Liver (tissue), 9 donors: ENCODE measurements around the gene MMP2. TPM values are rescaled to one million over a fixed set of nuclear protein-coding genes. Genes with fewer than 3 reads are reported as not detected.

Source experiments
- DNase-seq: peaks from one replicate; pipeline ENCODE4 v3.0.0-alpha.2; 2017; ENCODE audit warnings: low spot score
- H3K27ac ChIP-seq, 2 donors: one replicate each; pipeline ENCODE4 v1.7.0; 2013; ENCODE audit warnings: inconsistent platforms in 2 of 2, low read length in 2 of 2, control low read depth in 1 of 2, low read depth in 1 of 2, mild to moderate bottlenecking in 1 of 2
- H3K27me3 ChIP-seq, 4 donors: one replicate each; pipeline versions ENCODE4 v1.6.1 to v1.7.0; 2013; ENCODE audit warnings: low read length in 3 of 4, inconsistent platforms in 1 of 4, mild to moderate bottlenecking in 1 of 4, moderate library complexity in 1 of 4; ENCODE audit not compliant: control insufficient read depth in 4 of 4, insufficient read depth in 4 of 4
- H3K36me3 ChIP-seq, 4 donors: one replicate each; pipeline versions ENCODE4 v1.6.1 to v1.7.0; 2013; ENCODE audit warnings: low read length in 3 of 4, mild to moderate bottlenecking in 3 of 4, low read depth in 1 of 4, moderate library complexity in 1 of 4; ENCODE audit not compliant: control insufficient read depth in 4 of 4, insufficient read depth in 3 of 4
- H3K4me1 ChIP-seq, 4 donors: one replicate each; pipeline versions ENCODE4 v1.6.1 to v1.7.0; 2013; ENCODE audit warnings: low read length in 3 of 4, mild to moderate bottlenecking in 3 of 4, moderate library complexity in 1 of 4; ENCODE audit not compliant: control insufficient read depth in 4 of 4, insufficient read depth in 4 of 4
- H3K4me3 ChIP-seq, 3 donors: one replicate each; pipeline versions ENCODE4 v1.6.1 to v1.7.0; 2013; ENCODE audit warnings: low read length in 3 of 3, control low read depth in 1 of 3, low read depth in 1 of 3, mild to moderate bottlenecking in 1 of 3
- H3K9ac ChIP-seq, 2 donors: one replicate each; pipeline ENCODE4 v1.7.0; 2013; ENCODE audit warnings: low read length in 2 of 2, mild to moderate bottlenecking in 2 of 2, moderate library complexity in 2 of 2, control low read depth in 1 of 2, low read depth in 1 of 2
- H3K9me3 ChIP-seq, 4 donors: one replicate each; pipeline versions ENCODE4 v1.6.1 to v1.7.0; 2013; ENCODE audit warnings: low read length in 3 of 4; ENCODE audit not compliant: control insufficient read depth in 4 of 4
- ATF3 ChIP-seq: IDR thresholded peaks from 2 replicates; pipeline ENCODE4 v1.6.1; 2016; ENCODE audit warnings: antibody characterized with exemption
- CTCF ChIP-seq: fragments of 150-350 bp; IDR thresholded peaks from 2 replicates; pipeline ENCODE4 v1.5.1; 2017; ENCODE audit warnings: improper control_type of control experiment, low read depth, low read length; ENCODE audit not compliant: missing input control
- EGR1 ChIP-seq, 2 donors: IDR thresholded peaks; 2 replicates each; pipeline ENCODE4 v1.6.1; 2016 to 2018; ENCODE audit warnings: antibody characterized with exemption in 2 of 2, low read depth in 2 of 2
- FOXA1 ChIP-seq: IDR thresholded peaks from 2 replicates; pipeline ENCODE4 v1.6.1; 2016; ENCODE audit warnings: antibody characterized with exemption
- FOXA2 ChIP-seq: IDR thresholded peaks from 2 replicates; pipeline ENCODE4 v1.6.1; 2016; ENCODE audit warnings: antibody characterized with exemption
- GABPA ChIP-seq, 2 donors: IDR thresholded peaks in 1 of 2; conservative IDR thresholded peaks in 1 of 2; 2 replicates each; pipeline ENCODE4 v1.6.1; 2016; ENCODE audit warnings: antibody characterized with exemption in 2 of 2, mild to moderate bottlenecking in 1 of 2, moderate library complexity in 1 of 2
- HNF4A ChIP-seq, 2 donors: conservative IDR thresholded peaks; 2 replicates each; pipeline ENCODE4 v1.6.1; 2016; ENCODE audit warnings: antibody characterized with exemption in 2 of 2, mild to moderate bottlenecking in 2 of 2
- HNF4G ChIP-seq: IDR thresholded peaks from 2 replicates; pipeline ENCODE4 v1.6.1; 2016; ENCODE audit warnings: antibody characterized with exemption
- JUND ChIP-seq, 2 donors: IDR thresholded peaks; 2 replicates each; pipeline ENCODE4 v1.6.1; 2016; ENCODE audit warnings: antibody characterized with exemption in 2 of 2
- MAX ChIP-seq: IDR thresholded peaks from 2 replicates; pipeline ENCODE4 v1.6.1; 2016; ENCODE audit warnings: antibody characterized with exemption
- NR2F2 ChIP-seq: IDR thresholded peaks from 2 replicates; pipeline ENCODE4 v1.6.1; 2016; ENCODE audit warnings: antibody characterized with exemption
- RAD21 ChIP-seq, 2 donors: IDR thresholded peaks; 2 replicates each; pipeline ENCODE4 v1.6.1; 2016; ENCODE audit warnings: antibody characterized with exemption in 2 of 2, mild to moderate bottlenecking in 2 of 2
- REST ChIP-seq: IDR thresholded peaks from 2 replicates; pipeline ENCODE4 v1.6.1; 2016; ENCODE audit warnings: antibody characterized with exemption, mild to moderate bottlenecking
- RXRA ChIP-seq, 2 donors: IDR thresholded peaks; 2 replicates each; pipeline ENCODE4 v1.6.1; 2017 to 2018; ENCODE audit warnings: antibody characterized with exemption in 2 of 2, mild to moderate bottlenecking in 1 of 2
- SP1 ChIP-seq: IDR thresholded peaks from 2 replicates; pipeline ENCODE4 v1.6.1; 2018; ENCODE audit warnings: antibody characterized with exemption, mild to moderate bottlenecking
- TAF1 ChIP-seq: conservative IDR thresholded peaks from 2 replicates; pipeline ENCODE4 v1.6.1; 2016; ENCODE audit warnings: antibody characterized with exemption, mild to moderate bottlenecking
- YY1 ChIP-seq: IDR thresholded peaks from 2 replicates; pipeline ENCODE4 v1.6.1; 2016; ENCODE audit warnings: antibody characterized with exemption, mild to moderate bottlenecking
- ZBTB33 ChIP-seq: IDR thresholded peaks from 2 replicates; pipeline ENCODE4 v1.6.1; 2016; ENCODE audit warnings: antibody characterized with exemption
- WGBS: extraction: QIAGEN DNeasy Blood & Tissue Kit; methylation state at CpG from one replicate; pipeline ENCODE4 v1.1.7; 2013; 5-methylcytosine and 5-hydroxymethylcytosine counted together
- polyA plus RNA-seq, 2 donors: library from polyadenylated mRNA; stranded (reverse) in 1 of 2; unstranded in 1 of 2; fragments of 200-250 nt in 1 of 2; fragments of >200 nt in 1 of 2; fragmentation: Nextera tagmentation in 1 of 2; extraction: Ambion mirVana in 1 of 2; gene quantifications; one replicate each; pipeline versions ENCODE4 v1.2.1 to v1.2.3, GENCODE V29; 2013 to 2015
- total RNA-seq, 2 donors: library from RNA; depleted of rRNA; stranded (reverse); fragments of >200 nt; gene quantifications; one replicate each; pipeline ENCODE4 v1.2.3, GENCODE V29; 2014
- donor health status: healthy.
- donor health status: healthy.
- donor health status: healthy.
- donor health status: healthy.
- donor health status: healthy.

Gene MMP2
- total and polyA plus RNA-seq, 4 donors: 2.8 to 6.3 (median 5.3) TPM

GRCh38 chr16:55502801-55503366 lies 23.9 kb downstream of the MMP2 start (continued):
- peak; percentile 17 for TF ChIP-seq CTCF
- TF ChIP-seq HNF4A (conservative IDR thresholded peaks at IDR 0.05): peak; percentile 68 to 75
- TF ChIP-seq JUND (IDR thresholded peaks at IDR 0.05): peak; percentile 9 to 53

- no peak overlapping the region for H3K4me3 ChIP-seq
- H3K9me3 ChIP-seq: no peaks in the 10 kb centered on the region
- H3K4me1 ChIP-seq: peaks cover 5 to 19% (median 14%) of the 10 kb centered on the region in 4 donors
- no peak overlapping the region for H3K9ac ChIP-seq
- no peak for DNase-seq
- no peaks in the 10 kb centered on the region for H3K36me3 ChIP-seq
- H3K27me3 ChIP-seq: no peaks in the 10 kb centered on the region
- WGBS: 97% methylated on average over 8 of the region's 8 CpGs
- no peak overlapping the region for H3K27ac ChIP-seq
- TF ChIP-seq NR2F2 (no peak), GABPA (IDR thresholded peaks at IDR 0.05 in 1 of 2, conservative IDR thresholded peaks at IDR 0.05 in 1 of 2) (no peak), MAX (no peak), EGR1 (IDR thresholded peaks at IDR 0.05; ENCODE audit: low read depth in 2 of 2) (no peak), RAD21 (IDR thresholded peaks at IDR 0.05) (no peak), ZBTB33 (no peak), JUND (IDR thresholded peaks at IDR 0.05) (no peak), TAF1 (no peak), FOXA1 (no peak), HNF4A (conservative IDR thresholded peaks at IDR 0.05) (no peak), REST (no peak), FOXA2 (no peak), HNF4G (no peak), ATF3 (no peak), SP1 (no peak), CTCF (no peak), YY1 (no peak), RXRA (IDR thresholded peaks at IDR 0.05) (no peak)
Measured at GRCh38 chr16:55503726-55504550, 24.9 kb downstream of the MMP2 start.
